ENCODE measurements around the gene UBAC2. TPM values are rescaled to one million over a fixed set of nuclear protein-coding genes. Genes with fewer than 3 reads are reported as not detected.
"Not testable (repeated sequence)": the region's sequence is repeated elsewhere in the genome, so short reads cannot be mapped to it uniquely, and the experiment has no call there.

Gene UBAC2
- total RNA-seq, 3 donors from 2014 or later: 57.4 to 74.2 (median 67.5) TPM

GRCh38 chr13:99389520-99390304 lies 189.1 kb downstream of the UBAC2 start:
- H3K4me1 ChIP-seq (ENCODE audit: low read depth): no peaks in the 10 kb centered on the region
- H3K4me3 ChIP-seq: no peak overlapping the region
- no peak for TF ChIP-seq CTCF (IDR thresholded peaks at IDR 0.05)
- no peak for ATAC-seq
- intact Hi-C loops (cut with DNase I, micrococcal nuclease): loop anchor here in 1 of 2 donors (5.0 kb wide), 1 partner anchor 33 kb away; no protein-coding TSS in a partner anchor
- no peaks in the 10 kb centered on the region for H3K9me3 ChIP-seq
- no peaks in the 10 kb centered on the region for H3K36me3 ChIP-seq (ENCODE audit: low read depth)
- DNase-seq: no peak

- ATAC-seq (no peak), DNase-seq (no peak)
- H3K9me3 ChIP-seq: no peaks in the 10 kb centered on the region
- intact Hi-C loops (cut with DNase I, micrococcal nuclease): no loop called here
- H3K36me3 ChIP-seq (ENCODE audit: low read depth): no peaks in the 10 kb centered on the region
- no peak overlapping the region for H3K4me3 ChIP-seq
- no peaks in the 10 kb centered on the region for H3K4me1 ChIP-seq (ENCODE audit: low read depth)
- TF ChIP-seq CTCF (IDR thresholded peaks at IDR 0.05): no peak
These were observed 189.9 kb downstream of the UBAC2 start for GRCh38 chr13:99390601-99391000.

GRCh38 chr13:99391781-99392469 lies 191.3 kb downstream of the UBAC2 start:
- TF ChIP-seq CTCF (IDR thresholded peaks at IDR 0.05): no peak
- ATAC-seq (no peak), DNase-seq (no peak)
- intact Hi-C loops (cut with DNase I, micrococcal nuclease): no loop called here
- no peaks in the 10 kb centered on the region for H3K9me3 ChIP-seq
- H3K4me3 ChIP-seq: no peak overlapping the region
- H3K36me3 ChIP-seq (ENCODE audit: low read depth): no peaks in the 10 kb centered on the region
- no peaks in the 10 kb centered on the region for H3K4me1 ChIP-seq (ENCODE audit: low read depth)

- ATAC-seq (no peak), DNase-seq (no peak)
- Histone ChIP-seq H3K9me3 (no peaks in the 10 kb centered on the region), H3K36me3 (ENCODE audit: low read depth) (no peaks in the 10 kb centered on the region), H3K4me1 (ENCODE audit: low read depth) (no peaks in the 10 kb centered on the region), H3K4me3 (no peak overlapping the region)
- intact Hi-C loops (cut with DNase I, micrococcal nuclease): no loop called here
- TF ChIP-seq CTCF (IDR thresholded peaks at IDR 0.05): no peak
These were observed 191.9 kb downstream of the UBAC2 start for GRCh38 chr13:99392470-99393135.

- H3K4me3 ChIP-seq; H3K9me3 ChIP-seq; H3K4me1 ChIP-seq (ENCODE audit: low read depth); DNase-seq; intact Hi-C loops (cut with DNase I, micrococcal nuclease); H3K36me3 ChIP-seq (ENCODE audit: low read depth); ATAC-seq: not testable (repeated sequence)
These were observed 192.7 kb downstream of the UBAC2 start for GRCh38 chr13:99393391-99393790.
